Liver (tissue), 9 donors: Measurements from ENCODE around the gene PRRX1. TPM values are rescaled to one million over a fixed set of nuclear protein-coding genes. Genes with fewer than 3 reads are reported as not detected.

Source experiments
- DNase-seq: peaks from one replicate; pipeline ENCODE4 v3.0.0-alpha.2; 2017; ENCODE audit warnings: low spot score
- H3K27ac ChIP-seq, 2 donors: one replicate each; pipeline ENCODE4 v1.7.0; 2013; ENCODE audit warnings: inconsistent platforms in 2 of 2, low read length in 2 of 2, control low read depth in 1 of 2, low read depth in 1 of 2, mild to moderate bottlenecking in 1 of 2
- H3K27me3 ChIP-seq, 4 donors: one replicate each; pipeline versions ENCODE4 v1.6.1 to v1.7.0; 2013; ENCODE audit warnings: low read length in 3 of 4, inconsistent platforms in 1 of 4, mild to moderate bottlenecking in 1 of 4, moderate library complexity in 1 of 4; ENCODE audit not compliant: control insufficient read depth in 4 of 4, insufficient read depth in 4 of 4
- H3K36me3 ChIP-seq, 4 donors: one replicate each; pipeline versions ENCODE4 v1.6.1 to v1.7.0; 2013; ENCODE audit warnings: low read length in 3 of 4, mild to moderate bottlenecking in 3 of 4, low read depth in 1 of 4, moderate library complexity in 1 of 4; ENCODE audit not compliant: control insufficient read depth in 4 of 4, insufficient read depth in 3 of 4
- H3K4me1 ChIP-seq, 4 donors: one replicate each; pipeline versions ENCODE4 v1.6.1 to v1.7.0; 2013; ENCODE audit warnings: low read length in 3 of 4, mild to moderate bottlenecking in 3 of 4, moderate library complexity in 1 of 4; ENCODE audit not compliant: control insufficient read depth in 4 of 4, insufficient read depth in 4 of 4
- H3K4me3 ChIP-seq, 3 donors: one replicate each; pipeline versions ENCODE4 v1.6.1 to v1.7.0; 2013; ENCODE audit warnings: low read length in 3 of 3, control low read depth in 1 of 3, low read depth in 1 of 3, mild to moderate bottlenecking in 1 of 3
- H3K9ac ChIP-seq, 2 donors: one replicate each; pipeline ENCODE4 v1.7.0; 2013; ENCODE audit warnings: low read length in 2 of 2, mild to moderate bottlenecking in 2 of 2, moderate library complexity in 2 of 2, control low read depth in 1 of 2, low read depth in 1 of 2
- H3K9me3 ChIP-seq, 4 donors: one replicate each; pipeline versions ENCODE4 v1.6.1 to v1.7.0; 2013; ENCODE audit warnings: low read length in 3 of 4; ENCODE audit not compliant: control insufficient read depth in 4 of 4
- EGR1 ChIP-seq, 2 donors: IDR thresholded peaks; 2 replicates each; pipeline ENCODE4 v1.6.1; 2016 to 2018; ENCODE audit warnings: antibody characterized with exemption in 2 of 2, low read depth in 2 of 2
- GABPA ChIP-seq, 2 donors: IDR thresholded peaks in 1 of 2; conservative IDR thresholded peaks in 1 of 2; 2 replicates each; pipeline ENCODE4 v1.6.1; 2016; ENCODE audit warnings: antibody characterized with exemption in 2 of 2, mild to moderate bottlenecking in 1 of 2, moderate library complexity in 1 of 2
- HNF4A ChIP-seq, 2 donors: conservative IDR thresholded peaks; 2 replicates each; pipeline ENCODE4 v1.6.1; 2016; ENCODE audit warnings: antibody characterized with exemption in 2 of 2, mild to moderate bottlenecking in 2 of 2
- JUND ChIP-seq, 2 donors: IDR thresholded peaks; 2 replicates each; pipeline ENCODE4 v1.6.1; 2016; ENCODE audit warnings: antibody characterized with exemption in 2 of 2
- NR2F2 ChIP-seq: IDR thresholded peaks from 2 replicates; pipeline ENCODE4 v1.6.1; 2016; ENCODE audit warnings: antibody characterized with exemption
- RAD21 ChIP-seq, 2 donors: IDR thresholded peaks; 2 replicates each; pipeline ENCODE4 v1.6.1; 2016; ENCODE audit warnings: antibody characterized with exemption in 2 of 2, mild to moderate bottlenecking in 2 of 2
- SP1 ChIP-seq: IDR thresholded peaks from 2 replicates; pipeline ENCODE4 v1.6.1; 2018; ENCODE audit warnings: antibody characterized with exemption, mild to moderate bottlenecking
- TAF1 ChIP-seq: conservative IDR thresholded peaks from 2 replicates; pipeline ENCODE4 v1.6.1; 2016; ENCODE audit warnings: antibody characterized with exemption, mild to moderate bottlenecking
- YY1 ChIP-seq: IDR thresholded peaks from 2 replicates; pipeline ENCODE4 v1.6.1; 2016; ENCODE audit warnings: antibody characterized with exemption, mild to moderate bottlenecking
- WGBS: extraction: QIAGEN DNeasy Blood & Tissue Kit; methylation state at CpG from one replicate; pipeline ENCODE4 v1.1.7; 2013; 5-methylcytosine and 5-hydroxymethylcytosine counted together
- polyA plus RNA-seq, 2 donors: library from polyadenylated mRNA; stranded (reverse) in 1 of 2; unstranded in 1 of 2; fragments of 200-250 nt in 1 of 2; fragments of >200 nt in 1 of 2; fragmentation: Nextera tagmentation in 1 of 2; extraction: Ambion mirVana in 1 of 2; gene quantifications; one replicate each; pipeline versions ENCODE4 v1.2.1 to v1.2.3, GENCODE V29; 2013 to 2015
- total RNA-seq, 2 donors: library from RNA; depleted of rRNA; stranded (reverse); fragments of >200 nt; gene quantifications; one replicate each; pipeline ENCODE4 v1.2.3, GENCODE V29; 2014
- TF ChIP-seq, protein P1 (sequence below): IDR thresholded peaks from 2 replicates; pipeline ENCODE4 v1.6.1; 2016; ENCODE audit warnings: antibody characterized with exemption, mild to moderate bottlenecking
- TF ChIP-seq, protein P2 (sequence below): IDR thresholded peaks from 2 replicates; pipeline ENCODE4 v1.6.1; 2016; ENCODE audit warnings: antibody characterized with exemption
- TF ChIP-seq, protein P3 (sequence below): fragments of 150-350 bp; IDR thresholded peaks from 2 replicates; pipeline ENCODE4 v1.5.1; 2017; ENCODE audit warnings: improper control_type of control experiment, low read depth, low read length; ENCODE audit not compliant: missing input control
- TF ChIP-seq, protein P4 (sequence below): IDR thresholded peaks from 2 replicates; pipeline ENCODE4 v1.6.1; 2016; ENCODE audit warnings: antibody characterized with exemption
- TF ChIP-seq, protein P5 (sequence below): IDR thresholded peaks from 2 replicates; pipeline ENCODE4 v1.6.1; 2016; ENCODE audit warnings: antibody characterized with exemption
- donor health status: healthy.
- donor health status: healthy.
- donor health status: healthy.
- donor health status: healthy.
- donor health status: healthy.

The PRRX1 gene
- total and polyA plus RNA-seq, 4 donors: under 0.01 to 0.37 (median 0.25) TPM; not detected in 1

DNA sequence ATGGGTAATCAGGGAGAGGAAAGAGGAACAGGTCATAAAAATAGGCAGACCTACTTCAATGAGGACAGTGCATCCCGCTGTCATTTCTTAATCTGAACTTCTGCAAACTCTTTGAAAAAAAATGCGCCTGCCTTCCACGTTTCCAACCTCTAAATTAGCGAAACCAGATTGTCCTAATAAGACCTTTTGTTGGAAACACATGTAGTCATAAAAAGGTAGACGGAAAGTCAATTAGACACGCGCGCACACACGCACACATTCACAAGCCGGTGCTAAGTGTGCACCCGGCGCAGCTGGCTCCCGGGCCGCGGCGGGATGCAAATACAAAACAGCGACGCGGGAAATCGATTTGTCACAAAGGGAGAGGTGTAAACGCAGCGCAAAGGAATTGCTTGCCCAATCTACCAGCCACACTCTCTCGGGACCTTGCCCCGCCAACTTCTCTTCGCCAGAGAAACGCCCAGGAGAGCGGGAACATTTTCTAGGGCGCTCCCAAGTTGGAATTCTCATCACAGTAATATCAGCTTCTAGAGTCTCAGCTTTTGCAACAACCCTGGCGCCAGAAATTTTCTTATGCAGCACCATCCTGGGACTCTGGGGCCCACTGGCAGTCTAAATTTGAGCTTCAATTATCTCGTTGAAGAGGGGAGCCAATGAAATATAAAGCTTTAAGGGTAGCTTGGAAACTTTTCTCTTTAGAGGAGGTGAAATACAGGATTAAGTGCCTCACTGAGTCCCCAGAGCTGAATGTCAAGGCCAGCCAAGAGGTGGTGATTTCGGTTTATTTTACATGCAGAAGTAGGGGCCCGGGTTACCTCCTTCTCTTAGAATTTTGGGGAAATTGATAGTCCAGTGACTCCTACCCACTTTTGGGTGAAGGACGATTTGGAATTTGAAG is 4.5 kb downstream of the PRRX1 start:
- no peak for DNase-seq
- Histone ChIP-seq H3K27me3 (peaks cover 13 to 21% (median 15%) of the 10 kb centered on the region in 4 donors), H3K4me1 (peaks cover 6 to 14% (median 8%) of the 10 kb centered on the region in 4 donors), H3K9ac (no peak overlapping the region), H3K4me3 (peak overlapping the region in 1 of 3 donors; percentile 2), H3K27ac (no peak overlapping the region), H3K36me3 (no peaks in the 10 kb centered on the region), H3K9me3 (no peaks in the 10 kb centered on the region)
- 6% methylated on average over 33 of the region's 33 CpGs for WGBS
- TF ChIP-seq JUND (IDR thresholded peaks at IDR 0.05) (no peak), HNF4A (conservative IDR thresholded peaks at IDR 0.05) (no peak)
- TF ChIP-seq, protein P1, sequence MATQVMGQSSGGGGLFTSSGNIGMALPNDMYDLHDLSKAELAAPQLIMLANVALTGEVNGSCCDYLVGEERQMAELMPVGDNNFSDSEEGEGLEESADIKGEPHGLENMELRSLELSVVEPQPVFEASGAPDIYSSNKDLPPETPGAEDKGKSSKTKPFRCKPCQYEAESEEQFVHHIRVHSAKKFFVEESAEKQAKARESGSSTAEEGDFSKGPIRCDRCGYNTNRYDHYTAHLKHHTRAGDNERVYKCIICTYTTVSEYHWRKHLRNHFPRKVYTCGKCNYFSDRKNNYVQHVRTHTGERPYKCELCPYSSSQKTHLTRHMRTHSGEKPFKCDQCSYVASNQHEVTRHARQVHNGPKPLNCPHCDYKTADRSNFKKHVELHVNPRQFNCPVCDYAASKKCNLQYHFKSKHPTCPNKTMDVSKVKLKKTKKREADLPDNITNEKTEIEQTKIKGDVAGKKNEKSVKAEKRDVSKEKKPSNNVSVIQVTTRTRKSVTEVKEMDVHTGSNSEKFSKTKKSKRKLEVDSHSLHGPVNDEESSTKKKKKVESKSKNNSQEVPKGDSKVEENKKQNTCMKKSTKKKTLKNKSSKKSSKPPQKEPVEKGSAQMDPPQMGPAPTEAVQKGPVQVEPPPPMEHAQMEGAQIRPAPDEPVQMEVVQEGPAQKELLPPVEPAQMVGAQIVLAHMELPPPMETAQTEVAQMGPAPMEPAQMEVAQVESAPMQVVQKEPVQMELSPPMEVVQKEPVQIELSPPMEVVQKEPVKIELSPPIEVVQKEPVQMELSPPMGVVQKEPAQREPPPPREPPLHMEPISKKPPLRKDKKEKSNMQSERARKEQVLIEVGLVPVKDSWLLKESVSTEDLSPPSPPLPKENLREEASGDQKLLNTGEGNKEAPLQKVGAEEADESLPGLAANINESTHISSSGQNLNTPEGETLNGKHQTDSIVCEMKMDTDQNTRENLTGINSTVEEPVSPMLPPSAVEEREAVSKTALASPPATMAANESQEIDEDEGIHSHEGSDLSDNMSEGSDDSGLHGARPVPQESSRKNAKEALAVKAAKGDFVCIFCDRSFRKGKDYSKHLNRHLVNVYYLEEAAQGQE: no peak

DNA sequence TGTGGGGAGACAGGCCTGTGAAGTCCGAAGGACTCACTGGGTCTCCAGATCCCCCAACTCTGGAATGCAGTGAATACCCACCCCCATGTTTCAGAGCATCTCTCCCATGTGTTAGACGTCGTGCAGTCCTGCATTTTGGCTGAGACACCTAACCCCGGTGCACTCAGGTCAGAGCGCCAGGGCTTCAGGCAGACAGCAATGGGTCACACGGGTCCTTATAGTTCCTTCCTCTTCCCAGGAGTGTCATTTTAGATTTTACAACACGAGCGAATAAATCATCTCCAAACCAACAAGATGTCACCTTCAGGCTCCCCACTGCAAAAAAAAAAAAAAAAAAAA is 5.1 kb downstream of the PRRX1 start:
- H3K27me3 ChIP-seq: peaks cover 12 to 21% (median 14%) of the 10 kb centered on the region in 4 donors
- no peak overlapping the region for H3K4me3 ChIP-seq
- no peak overlapping the region for H3K27ac ChIP-seq
- H3K36me3 ChIP-seq: no peaks in the 10 kb centered on the region
- no peak overlapping the region for H3K9ac ChIP-seq
- DNase-seq: no peak
- 17% methylated on average over 8 of the region's 8 CpGs for WGBS
- TF ChIP-seq, protein P2, sequence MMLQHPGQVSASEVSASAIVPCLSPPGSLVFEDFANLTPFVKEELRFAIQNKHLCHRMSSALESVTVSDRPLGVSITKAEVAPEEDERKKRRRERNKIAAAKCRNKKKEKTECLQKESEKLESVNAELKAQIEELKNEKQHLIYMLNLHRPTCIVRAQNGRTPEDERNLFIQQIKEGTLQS: no peak
- no peak for TF ChIP-seq SP1
- no peak for TF ChIP-seq EGR1 (IDR thresholded peaks at IDR 0.05; ENCODE audit: low read depth in 2 of 2)
- TF ChIP-seq TAF1: no peak
- no peak for TF ChIP-seq NR2F2
- TF ChIP-seq, protein P3, sequence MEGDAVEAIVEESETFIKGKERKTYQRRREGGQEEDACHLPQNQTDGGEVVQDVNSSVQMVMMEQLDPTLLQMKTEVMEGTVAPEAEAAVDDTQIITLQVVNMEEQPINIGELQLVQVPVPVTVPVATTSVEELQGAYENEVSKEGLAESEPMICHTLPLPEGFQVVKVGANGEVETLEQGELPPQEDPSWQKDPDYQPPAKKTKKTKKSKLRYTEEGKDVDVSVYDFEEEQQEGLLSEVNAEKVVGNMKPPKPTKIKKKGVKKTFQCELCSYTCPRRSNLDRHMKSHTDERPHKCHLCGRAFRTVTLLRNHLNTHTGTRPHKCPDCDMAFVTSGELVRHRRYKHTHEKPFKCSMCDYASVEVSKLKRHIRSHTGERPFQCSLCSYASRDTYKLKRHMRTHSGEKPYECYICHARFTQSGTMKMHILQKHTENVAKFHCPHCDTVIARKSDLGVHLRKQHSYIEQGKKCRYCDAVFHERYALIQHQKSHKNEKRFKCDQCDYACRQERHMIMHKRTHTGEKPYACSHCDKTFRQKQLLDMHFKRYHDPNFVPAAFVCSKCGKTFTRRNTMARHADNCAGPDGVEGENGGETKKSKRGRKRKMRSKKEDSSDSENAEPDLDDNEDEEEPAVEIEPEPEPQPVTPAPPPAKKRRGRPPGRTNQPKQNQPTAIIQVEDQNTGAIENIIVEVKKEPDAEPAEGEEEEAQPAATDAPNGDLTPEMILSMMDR: no peak
- TF ChIP-seq JUND (IDR thresholded peaks at IDR 0.05): no peak
- no peak for TF ChIP-seq HNF4A (conservative IDR thresholded peaks at IDR 0.05)
- TF ChIP-seq RAD21 (IDR thresholded peaks at IDR 0.05): no peak
- no peak for TF ChIP-seq GABPA (IDR thresholded peaks at IDR 0.05 in 1 of 2, conservative IDR thresholded peaks at IDR 0.05 in 1 of 2)
- no peak for TF ChIP-seq YY1
- TF ChIP-seq, protein P4, sequence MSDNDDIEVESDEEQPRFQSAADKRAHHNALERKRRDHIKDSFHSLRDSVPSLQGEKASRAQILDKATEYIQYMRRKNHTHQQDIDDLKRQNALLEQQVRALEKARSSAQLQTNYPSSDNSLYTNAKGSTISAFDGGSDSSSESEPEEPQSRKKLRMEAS: no peak
- TF ChIP-seq, protein P1: no peak
- TF ChIP-seq, protein P5, sequence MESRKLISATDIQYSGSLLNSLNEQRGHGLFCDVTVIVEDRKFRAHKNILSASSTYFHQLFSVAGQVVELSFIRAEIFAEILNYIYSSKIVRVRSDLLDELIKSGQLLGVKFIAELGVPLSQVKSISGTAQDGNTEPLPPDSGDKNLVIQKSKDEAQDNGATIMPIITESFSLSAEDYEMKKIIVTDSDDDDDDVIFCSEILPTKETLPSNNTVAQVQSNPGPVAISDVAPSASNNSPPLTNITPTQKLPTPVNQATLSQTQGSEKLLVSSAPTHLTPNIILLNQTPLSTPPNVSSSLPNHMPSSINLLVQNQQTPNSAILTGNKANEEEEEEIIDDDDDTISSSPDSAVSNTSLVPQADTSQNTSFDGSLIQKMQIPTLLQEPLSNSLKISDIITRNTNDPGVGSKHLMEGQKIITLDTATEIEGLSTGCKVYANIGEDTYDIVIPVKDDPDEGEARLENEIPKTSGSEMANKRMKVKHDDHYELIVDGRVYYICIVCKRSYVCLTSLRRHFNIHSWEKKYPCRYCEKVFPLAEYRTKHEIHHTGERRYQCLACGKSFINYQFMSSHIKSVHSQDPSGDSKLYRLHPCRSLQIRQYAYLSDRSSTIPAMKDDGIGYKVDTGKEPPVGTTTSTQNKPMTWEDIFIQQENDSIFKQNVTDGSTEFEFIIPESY: no peak
- no peaks in the 10 kb centered on the region for H3K9me3 ChIP-seq
- H3K4me1 ChIP-seq: peaks cover 6 to 14% (median 7%) of the 10 kb centered on the region in 4 donors
